IMR-90 (cell line): ENCODE measurements around the gene RAPH1.
A peak's percentile ranks its signal among the peaks of the same experiment; 100 is the strongest.

ENCODE experiments used
- CHD1 ChIP-seq: IDR thresholded peaks from 2 replicates; pipeline ENCODE4 v1.6.1; 2012; ENCODE audit warnings: low read depth, low read length, improper control_type of control experiment
- FOS ChIP-seq: fragments of 150-350 bp; IDR thresholded peaks from 2 replicates; pipeline ENCODE4 v1.6.1; 2016; ENCODE audit warnings: low read depth, low read length
- MAFK ChIP-seq: IDR thresholded peaks from 2 replicates; pipeline ENCODE4 v1.6.1; 2012; ENCODE audit warnings: low read depth, low read length, improper control_type of control experiment
- MAZ ChIP-seq: IDR thresholded peaks from 2 replicates; pipeline ENCODE4 v1.6.1; 2012; ENCODE audit warnings: low read depth, mild to moderate bottlenecking, low read length, improper control_type of control experiment, moderate library complexity, borderline replicate concordance
- MXI1 ChIP-seq: IDR thresholded peaks from 2 replicates; pipeline ENCODE4 v1.6.1; 2012; ENCODE audit warnings: low read depth, mild to moderate bottlenecking, low read length, moderate library complexity, borderline replicate concordance
- NFE2L2 ChIP-seq: fragments of 150-350 bp; IDR thresholded peaks from 2 replicates; pipeline ENCODE4 v1.6.1; 2016; ENCODE audit warnings: low read depth, mild to moderate bottlenecking, low read length
- POLR2A ChIP-seq: IDR thresholded peaks from 2 replicates; pipeline ENCODE4 v1.6.1; 2012; ENCODE audit warnings: mild to moderate bottlenecking, low read depth, low read length
- RCOR1 ChIP-seq: IDR thresholded peaks from 2 replicates; pipeline ENCODE4 v1.6.1; 2012; ENCODE audit warnings: mild to moderate bottlenecking, low read length, improper control_type of control experiment; ENCODE audit not compliant: insufficient replicate concordance
- SMC3 ChIP-seq: fragments of 150-350 bp; IDR thresholded peaks from 2 replicates; pipeline ENCODE4 v1.6.1; 2016; ENCODE audit warnings: low read depth, mild to moderate bottlenecking, antibody characterized with exemption, low read length, moderate library complexity
- TF ChIP-seq, protein P1 (sequence below): conservative IDR thresholded peaks from 2 replicates; pipeline ENCODE4 v1.5.1; 2012; ENCODE audit warnings: mild to moderate bottlenecking, low read depth, low read length, improper control_type of control experiment
- TF ChIP-seq, protein P2 (sequence below): fragments of 150-350 bp; IDR thresholded peaks from 2 replicates; pipeline ENCODE4 v1.6.1; 2016; ENCODE audit warnings: low read depth, mild to moderate bottlenecking, low read length, moderate library complexity, borderline replicate concordance
- TF ChIP-seq, protein P3 (sequence below): fragments of 150-350 bp; IDR thresholded peaks from 2 replicates; pipeline ENCODE4 v1.6.1; 2017; ENCODE audit warnings: mild to moderate bottlenecking, antibody characterized with exemption, low read length, low read depth

DNA sequence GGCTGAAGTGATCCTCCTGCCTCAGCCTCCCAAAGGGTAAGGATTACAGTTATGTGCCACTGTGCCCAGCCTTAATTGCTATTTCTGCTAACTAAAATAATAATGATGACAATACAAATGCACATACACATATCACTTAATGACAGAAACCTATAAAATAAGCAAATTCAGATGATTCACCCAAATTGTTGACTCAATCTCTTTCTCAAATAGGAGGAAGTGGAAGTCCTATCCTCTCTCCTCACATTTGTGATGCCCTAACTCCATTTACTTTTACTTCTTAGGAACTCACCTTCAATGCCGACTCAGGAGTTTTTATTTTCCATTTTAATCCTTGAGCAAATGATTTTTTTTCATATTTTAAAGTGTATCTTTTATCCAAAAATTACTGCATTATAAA, 24.5 kb upstream of the RAPH1 start:
- TF ChIP-seq NFE2L2 (no peak), FOS (no peak), RCOR1 (no peak), POLR2A (no peak), MXI1 (no peak), CHD1 (no peak), MAZ (no peak), MAFK (peak; percentile 44), SMC3 (no peak)
- TF ChIP-seq, protein P1, sequence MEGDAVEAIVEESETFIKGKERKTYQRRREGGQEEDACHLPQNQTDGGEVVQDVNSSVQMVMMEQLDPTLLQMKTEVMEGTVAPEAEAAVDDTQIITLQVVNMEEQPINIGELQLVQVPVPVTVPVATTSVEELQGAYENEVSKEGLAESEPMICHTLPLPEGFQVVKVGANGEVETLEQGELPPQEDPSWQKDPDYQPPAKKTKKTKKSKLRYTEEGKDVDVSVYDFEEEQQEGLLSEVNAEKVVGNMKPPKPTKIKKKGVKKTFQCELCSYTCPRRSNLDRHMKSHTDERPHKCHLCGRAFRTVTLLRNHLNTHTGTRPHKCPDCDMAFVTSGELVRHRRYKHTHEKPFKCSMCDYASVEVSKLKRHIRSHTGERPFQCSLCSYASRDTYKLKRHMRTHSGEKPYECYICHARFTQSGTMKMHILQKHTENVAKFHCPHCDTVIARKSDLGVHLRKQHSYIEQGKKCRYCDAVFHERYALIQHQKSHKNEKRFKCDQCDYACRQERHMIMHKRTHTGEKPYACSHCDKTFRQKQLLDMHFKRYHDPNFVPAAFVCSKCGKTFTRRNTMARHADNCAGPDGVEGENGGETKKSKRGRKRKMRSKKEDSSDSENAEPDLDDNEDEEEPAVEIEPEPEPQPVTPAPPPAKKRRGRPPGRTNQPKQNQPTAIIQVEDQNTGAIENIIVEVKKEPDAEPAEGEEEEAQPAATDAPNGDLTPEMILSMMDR, result no peak
- TF ChIP-seq, protein P2, sequence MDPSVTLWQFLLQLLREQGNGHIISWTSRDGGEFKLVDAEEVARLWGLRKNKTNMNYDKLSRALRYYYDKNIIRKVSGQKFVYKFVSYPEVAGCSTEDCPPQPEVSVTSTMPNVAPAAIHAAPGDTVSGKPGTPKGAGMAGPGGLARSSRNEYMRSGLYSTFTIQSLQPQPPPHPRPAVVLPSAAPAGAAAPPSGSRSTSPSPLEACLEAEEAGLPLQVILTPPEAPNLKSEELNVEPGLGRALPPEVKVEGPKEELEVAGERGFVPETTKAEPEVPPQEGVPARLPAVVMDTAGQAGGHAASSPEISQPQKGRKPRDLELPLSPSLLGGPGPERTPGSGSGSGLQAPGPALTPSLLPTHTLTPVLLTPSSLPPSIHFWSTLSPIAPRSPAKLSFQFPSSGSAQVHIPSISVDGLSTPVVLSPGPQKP, result no peak
- TF ChIP-seq, protein P3, sequence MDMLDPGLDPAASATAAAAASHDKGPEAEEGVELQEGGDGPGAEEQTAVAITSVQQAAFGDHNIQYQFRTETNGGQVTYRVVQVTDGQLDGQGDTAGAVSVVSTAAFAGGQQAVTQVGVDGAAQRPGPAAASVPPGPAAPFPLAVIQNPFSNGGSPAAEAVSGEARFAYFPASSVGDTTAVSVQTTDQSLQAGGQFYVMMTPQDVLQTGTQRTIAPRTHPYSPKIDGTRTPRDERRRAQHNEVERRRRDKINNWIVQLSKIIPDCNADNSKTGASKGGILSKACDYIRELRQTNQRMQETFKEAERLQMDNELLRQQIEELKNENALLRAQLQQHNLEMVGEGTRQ, result no peak
